A673 (cell line): ENCODE data around the gene OLFM1. TPM values are rescaled to one million over a fixed set of nuclear protein-coding genes. Genes with fewer than 3 reads are reported as not detected.

Source experiments
- BruUV-seq: library from RNA; stranded (reverse); fragments of 400-500 nt; replicated peaks from 2 replicates; lab custom pipeline; 2021; lab: Mats Ljungman, UMichigan
- CTCF ChIA-PET: fragments of 300-600 bp; sonication (Branson Sonifier 250); formaldehyde crosslinking; loops from one replicate; lab custom pipeline; 2022; ENCODE audit warnings: antibody characterized with exemption; lab: Charles Lee
- POLR2A ChIA-PET: fragments of 300-600 bp; sonication (Branson Sonifier 250); formaldehyde crosslinking; loops from one replicate; lab custom pipeline; 2022; ENCODE audit warnings: antibody characterized with exemption; ENCODE audit not compliant: low non-redundant PET; lab: Charles Lee
- DNase-seq: peaks from one replicate; pipeline ENCODE4 v3.0.0-alpha.2; 2015; ENCODE audit warnings: low spot score
- H3K27ac ChIP-seq: fragments of 200-600 bp; sonication (generic); 2 replicates; pipeline ENCODE4 v1.5.1; 2016; ENCODE audit warnings: mixed run types, low read depth, mild to moderate bottlenecking, mixed read lengths, antibody characterized with exemption, low read length; ENCODE audit not compliant: poor library complexity, severe bottlenecking
- H3K27me3 ChIP-seq: fragments of 200-600 bp; sonication (generic); replicated peaks from 2 replicates; pipeline ENCODE4 v1.6.1; 2017; ENCODE audit warnings: mixed run types, low read depth, mild to moderate bottlenecking, mixed read lengths, antibody characterized with exemption, low read length; ENCODE audit not compliant: insufficient read depth, poor library complexity
- H3K36me3 ChIP-seq: fragments of 200-600 bp; sonication (generic); 2 replicates; pipeline ENCODE4 v1.6.1; 2016; ENCODE audit warnings: mixed run types, mild to moderate bottlenecking, mixed read lengths, antibody characterized with exemption, low read length; ENCODE audit not compliant: insufficient read depth, poor library complexity, severe bottlenecking
- H3K4me1 ChIP-seq: fragments of 200-600 bp; sonication (generic); 2 replicates; pipeline ENCODE4 v1.6.1; 2017; ENCODE audit warnings: mixed run types, mild to moderate bottlenecking, mixed read lengths, antibody characterized with exemption, low read length; ENCODE audit not compliant: insufficient read depth, poor library complexity, severe bottlenecking
- H3K4me3 ChIP-seq: fragments of 200-600 bp; sonication (generic); 2 replicates; pipeline ENCODE4 v1.5.1; 2016; ENCODE audit warnings: low read depth, mixed run types, mild to moderate bottlenecking, mixed read lengths, low read length; ENCODE audit not compliant: poor library complexity, severe bottlenecking
- H3K9me3 ChIP-seq: fragments of 200-600 bp; sonication (generic); 2 replicates; pipeline ENCODE4 v1.6.1; 2016; ENCODE audit warnings: mixed run types, low read depth, mild to moderate bottlenecking, mixed read lengths, antibody characterized with exemption, low read length; ENCODE audit not compliant: poor library complexity, severe bottlenecking
- CTCF ChIP-seq: fragments of 300-800, 200-600 bp; sonication (generic); conservative IDR thresholded peaks from 2 replicates; pipeline ENCODE4 v1.5.1; 2017; ENCODE audit warnings: low read depth, mild to moderate bottlenecking, antibody characterized with exemption, low read length, moderate library complexity, mixed read lengths
- EZH2 ChIP-seq: fragments of 200-600 bp; sonication (generic); IDR thresholded peaks from 2 replicates; pipeline ENCODE4 v1.6.1; 2017; ENCODE audit warnings: borderline replicate concordance, low read depth, mild to moderate bottlenecking, mixed read lengths, antibody characterized with exemption, low read length; ENCODE audit not compliant: poor library complexity, severe bottlenecking
- intact Hi-C: fragments of 100-400 bp; cut with micrococcal nuclease; formaldehyde crosslinking; loops from one replicate; pipeline ENCODE4 v1.10.0; 2022; ENCODE audit not compliant: unreplicated experiment
- total RNA-seq: library from RNA; stranded (reverse); gene quantifications from 2 replicates; pipeline ENCODE4 v1.2.3, GENCODE V29; 2021

Gene OLFM1
- total RNA-seq, 1 experiment from 2014 or later: 308 TPM

GRCh38 chr9:135136991-135137832 is 49.7 kb downstream of the OLFM1 start:
- H3K4me1 ChIP-seq: peaks cover 27% of the 10 kb centered on the region
- peak; percentile 91 for DNase-seq
- ChIA-PET POLR2A (interaction anchor here (0.5 to 0.6 kb wide), 2 partner anchors 40 to 157 kb away, joined by 3 to 7 read pairs; no protein-coding TSS in a partner anchor), CTCF (no interaction called here)
- intact Hi-C loops: no loop called here
- peaks cover 6% of the 10 kb centered on the region for H3K9me3 ChIP-seq
- no peaks in the 10 kb centered on the region for H3K27me3 ChIP-seq
- BruUV-seq: no TSS peak
- TF ChIP-seq CTCF (no peak), EZH2 (no peak)
- H3K36me3 ChIP-seq: no peaks in the 10 kb centered on the region
- H3K27ac ChIP-seq: peak overlapping the region; percentile 78
- H3K4me3 ChIP-seq: no peak overlapping the region

GRCh38 chr9:135138078-135138855 is 50.8 kb downstream of the OLFM1 start:
- Histone ChIP-seq H3K27ac (no peak overlapping the region), H3K4me1 (peaks cover 27% of the 10 kb centered on the region), H3K27me3 (no peaks in the 10 kb centered on the region), H3K4me3 (no peak overlapping the region), H3K36me3 (no peaks in the 10 kb centered on the region), H3K9me3 (peaks cover 6% of the 10 kb centered on the region)
- no TSS peak for BruUV-seq
- ChIA-PET POLR2A (no interaction called here), CTCF (no interaction called here)
- TF ChIP-seq EZH2: no peak
- TF ChIP-seq CTCF: no peak
- DNase-seq: no peak
- intact Hi-C loops: no loop called here

- Histone ChIP-seq H3K9me3 (peaks cover 6% of the 10 kb centered on the region), H3K36me3 (no peaks in the 10 kb centered on the region), H3K27ac (peak overlapping the region; percentile 7), H3K4me3 (no peak overlapping the region), H3K27me3 (no peaks in the 10 kb centered on the region), H3K4me1 (peaks cover 21% of the 10 kb centered on the region)
- TF ChIP-seq CTCF (no peak), EZH2 (no peak)
- DNase-seq: peak; percentile 45
- intact Hi-C loops: no loop called here
- ChIA-PET POLR2A (no interaction called here), CTCF (no interaction called here)
- no TSS peak for BruUV-seq
Measured at GRCh38 chr9:135139366-135139959, 52.0 kb downstream of the OLFM1 start.
